Astrocyte of the cerebellum (primary cell): ENCODE data around the gene MAML3.

ENCODE experiments used
- DNase-seq: peaks from one replicate; pipeline ENCODE4 v3.0.0-alpha.2; 2011; ENCODE audit warnings: low read depth
- H3K4me3 ChIP-seq: 2 replicates; pipeline ENCODE4 v1.5.1; 2011; ENCODE audit warnings: mild to moderate bottlenecking, low read depth, low read length, moderate library complexity
- CTCF ChIP-seq: IDR thresholded peaks from 2 replicates; pipeline ENCODE4 v1.5.1; 2012; ENCODE audit warnings: low read length, low read depth, moderate library complexity, mild to moderate bottlenecking; ENCODE audit errors: missing control alignments
- in situ Hi-C: cut with HindIII; loops from 2 replicates; pipeline ENCODE4 v1.10.0; 2017; ENCODE audit warnings: low sequenced_read_pairs

MAML3 gene

GRCh38 chr4:139904406-139904805 is 249.6 kb downstream of the MAML3 start:
- no peak for DNase-seq
- in situ Hi-C loops: no loop called here
- H3K4me3 ChIP-seq: no peak overlapping the region
- TF ChIP-seq CTCF: no peak

GRCh38 chr4:139903845-139904244 is 250.1 kb downstream of the MAML3 start:
- H3K4me3 ChIP-seq: no peak overlapping the region
- TF ChIP-seq CTCF: no peak
- no peak for DNase-seq
- in situ Hi-C loops: no loop called here

- TF ChIP-seq CTCF: no peak
- in situ Hi-C loops: no loop called here
Observed at GRCh38 chr4:139902321-139903320, 251.4 kb downstream of the MAML3 start.

GRCh38 chr4:139901531-139902320 is 252.3 kb downstream of the MAML3 start:
- in situ Hi-C loops: no loop called here
- H3K4me3 ChIP-seq: peak overlapping the region; percentile 2
- DNase-seq: no peak
- TF ChIP-seq CTCF: no peak

More at GRCh38 chr4:139902321-139903320, 251.4 kb downstream of the MAML3 start:
- DNase-seq: no peak
- H3K4me3 ChIP-seq: no peak overlapping the region

GRCh38 chr4:139900964-139901376 is 253.0 kb downstream of the MAML3 start:
- in situ Hi-C loops: no loop called here
- TF ChIP-seq CTCF: no peak
- H3K4me3 ChIP-seq: no peak overlapping the region
- DNase-seq: no peak

- H3K4me3 ChIP-seq: no peak overlapping the region
- TF ChIP-seq CTCF: no peak
- DNase-seq: no peak
- in situ Hi-C loops: no loop called here
Observed at GRCh38 chr4:139899346-139899745, 254.6 kb downstream of the MAML3 start.
